GM18505 (cell line): Measurements from ENCODE around the gene TPR.

ENCODE experiments used
- ATAC-seq: cut with Tn5 transposase; IDR thresholded peaks from one replicate; pipeline ENCODE4 v1.9.1; 2021; ENCODE audit not compliant: unreplicated experiment
- POLR2A ChIP-seq: IDR thresholded peaks from 4 replicates; pipeline ENCODE4 v1.6.1; 2011; ENCODE audit warnings: borderline replicate concordance; ENCODE audit not compliant: insufficient read depth, insufficient read length; ENCODE audit errors: extremely low read depth

TPR gene

GRCh38 chr1:186291271-186291670, 83.8 kb downstream of the TPR start:
- TF ChIP-seq POLR2A: no peak
- ATAC-seq: no peak

GRCh38 chr1:186289943-186290545, 85.0 kb downstream of the TPR start:
- no peak for ATAC-seq

GRCh38 chr1:186286615-186287315, 88.3 kb downstream of the TPR start:
- no peak for TF ChIP-seq POLR2A
- no peak for ATAC-seq

More at GRCh38 chr1:186289943-186290545, 85.0 kb downstream of the TPR start:
- no peak for TF ChIP-seq POLR2A

DNA sequence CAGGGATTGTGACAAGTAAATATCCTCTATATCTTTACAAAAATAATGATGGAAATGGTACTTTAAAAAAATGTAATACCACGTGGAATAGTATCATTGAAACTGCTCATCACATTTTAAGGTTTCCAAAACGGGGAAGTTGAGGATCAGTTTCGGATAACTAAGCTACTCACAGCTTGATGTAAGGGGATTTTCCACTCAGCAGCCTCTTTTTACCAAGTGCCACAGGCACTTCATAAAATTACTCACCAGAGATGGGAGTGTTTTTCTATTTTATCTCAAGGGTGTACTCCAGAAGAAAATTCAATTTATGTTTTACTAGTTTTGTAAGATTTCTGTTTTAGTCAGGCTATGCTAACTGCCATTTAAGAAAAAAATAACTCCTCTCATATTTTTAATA, 91.7 kb downstream of the TPR start:
- ATAC-seq: peak; percentile 65

DNA sequence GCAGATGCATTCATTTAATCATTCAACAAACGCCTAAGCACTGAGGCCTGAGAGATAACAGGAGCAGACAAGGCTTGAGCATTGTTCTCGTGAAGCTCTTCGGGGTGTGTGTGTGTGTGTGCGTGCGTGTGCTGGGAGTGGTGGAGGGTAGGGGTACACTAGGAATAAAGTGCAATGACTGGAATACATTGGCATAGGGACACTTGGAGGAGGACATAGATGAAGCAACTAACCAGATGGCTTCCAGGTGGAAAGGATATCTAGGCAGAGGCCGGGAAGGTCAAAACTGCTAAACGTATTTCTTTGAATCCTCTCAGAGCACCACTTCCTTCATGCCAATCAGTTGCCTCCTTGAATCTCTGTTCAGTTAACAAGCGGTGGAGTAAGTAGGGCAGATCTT, 92.6 kb downstream of the TPR start:
- TF ChIP-seq POLR2A: no peak
- no peak for ATAC-seq

More for the DNA sequence above, 91.7 kb downstream of the TPR start:
- TF ChIP-seq POLR2A: no peak

GRCh38 chr1:186275822-186276221, 99.2 kb downstream of the TPR start:
- TF ChIP-seq POLR2A: no peak
- ATAC-seq: no peak

DNA sequence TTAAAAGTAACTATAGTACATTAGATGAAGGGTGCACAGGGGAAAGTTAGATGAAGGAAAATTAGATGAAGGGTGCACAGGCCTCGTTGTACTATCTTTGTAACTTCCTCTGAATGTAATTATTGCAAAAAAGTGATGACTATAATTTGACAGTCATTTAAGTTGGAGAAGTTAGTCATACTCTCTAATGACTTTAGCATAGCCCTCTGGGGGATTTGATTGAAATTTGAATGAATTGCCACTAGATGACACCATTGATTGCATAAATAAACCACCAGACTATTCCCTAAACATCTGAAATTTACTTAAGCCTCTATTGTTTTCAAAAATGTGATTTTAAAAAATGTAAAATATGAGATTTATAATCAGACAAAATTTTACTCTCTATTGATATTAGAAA, 102.6 kb downstream of the TPR start:
- no peak for TF ChIP-seq POLR2A
- no peak for ATAC-seq

DNA sequence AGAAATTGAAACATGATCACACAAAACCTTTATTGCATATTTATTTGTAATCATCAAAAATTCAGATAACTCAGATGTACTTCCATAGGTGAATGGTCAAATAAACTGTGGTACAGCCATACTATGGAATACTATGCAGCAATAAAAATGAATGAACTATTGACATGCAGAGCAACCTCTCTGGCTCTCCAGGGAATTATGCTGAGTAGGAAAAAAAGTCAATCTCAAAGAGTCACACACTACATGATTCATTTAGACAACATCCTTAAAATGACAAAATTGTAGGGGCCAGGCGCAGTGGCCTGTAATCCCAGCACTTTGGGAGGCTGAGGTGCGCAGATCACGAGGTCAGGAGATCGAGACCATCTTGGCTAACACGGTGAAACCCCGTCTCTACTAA, 104.0 kb downstream of the TPR start:
- ATAC-seq: no peak
- no peak for TF ChIP-seq POLR2A
